Cerebellar nuclear complex (tissue), 1 donor: Measurements from ENCODE around the gene SCN1A.
"Not testable (repeated sequence)": the region's sequence is repeated elsewhere in the genome, so short reads cannot be mapped to it uniquely, and the experiment has no call there.

Experiments used
- DNase-seq, 2 experiments: peaks; one replicate each; lab custom pipeline; 2025; lab: John Stamatoyannopoulos, UW

SCN1A gene

GRCh38 chr2:166127217-166128155 is at the start of gene SCN1A:
Gene SCN1A, minus strand, starts transcription at chr2:166128020. Its CDS starts 54,399 bp downstream, at chr2:166073621.
- DNase-seq, result peak in 1 of 2 experiments; percentile 42

GRCh38 chr2:166173263-166173662 is 45.4 kb upstream of the SCN1A start:
- DNase-seq, result no peak

- no peak for DNase-seq
These were observed 43.4 kb upstream of the SCN1A start for GRCh38 chr2:166171216-166171615.

GRCh38 chr2:166170356-166170755 is 42.5 kb upstream of the SCN1A start:
- no peak for DNase-seq

DNA sequence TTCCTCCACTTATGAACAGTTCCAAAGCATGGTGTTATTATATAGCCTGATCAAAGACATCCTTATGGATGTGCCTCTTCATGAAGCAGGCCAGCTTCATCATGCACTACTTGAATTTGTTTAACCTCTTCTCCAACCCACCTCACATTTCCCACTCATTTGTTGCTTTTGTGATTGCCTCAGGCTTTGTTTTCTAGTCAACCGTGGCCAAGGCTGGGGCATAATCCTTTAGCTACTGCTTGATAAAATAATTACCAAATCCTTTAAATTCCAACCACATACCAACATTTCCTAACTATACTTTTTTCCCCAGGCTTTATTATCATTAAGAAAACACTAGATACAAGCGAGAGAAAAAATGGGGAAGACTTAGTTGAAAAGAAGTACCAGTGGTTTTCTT is 39.6 kb upstream of the SCN1A start:
- DNase-seq, result no peak

DNA sequence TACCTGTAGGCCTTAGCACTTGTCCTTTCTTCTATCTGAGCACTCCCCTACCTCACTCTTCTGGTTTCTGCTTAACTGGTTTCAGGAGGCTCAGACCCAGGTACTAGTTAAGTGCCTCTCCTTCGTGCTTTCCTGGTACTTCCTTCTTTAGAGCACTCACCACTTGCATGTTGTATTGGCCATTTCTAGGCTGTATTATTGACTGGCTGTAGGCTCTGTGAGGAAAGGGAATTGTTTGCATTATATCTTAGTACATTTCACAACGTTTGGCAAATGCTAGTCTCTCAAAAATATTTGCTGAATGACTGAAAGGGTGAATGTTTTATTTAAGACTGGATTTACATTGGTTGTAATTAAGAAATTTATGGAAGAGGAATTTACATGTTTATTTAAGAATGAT is 36.0 kb upstream of the SCN1A start:
- DNase-seq, result no peak

GRCh38 chr2:166158546-166158945 is 30.7 kb upstream of the SCN1A start:
- DNase-seq, result no peak

DNA sequence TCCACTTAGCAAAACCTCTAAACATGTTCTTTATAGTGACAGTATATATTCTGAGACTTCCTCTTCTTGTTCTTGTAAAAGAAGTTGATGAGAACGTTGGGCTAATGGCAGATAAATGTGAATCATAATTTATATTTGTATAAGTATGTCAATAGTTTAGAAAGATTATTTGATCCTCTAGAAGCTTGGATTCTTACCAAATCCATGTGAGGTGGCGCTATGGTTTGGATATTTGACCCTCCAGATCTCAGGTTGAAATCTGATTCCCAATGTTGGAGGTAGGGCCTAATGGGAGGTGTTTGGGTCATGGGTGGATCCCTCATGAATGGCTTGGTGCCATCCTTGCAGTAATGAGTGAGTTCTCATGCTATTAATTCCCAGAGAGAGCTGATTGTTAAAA is 29.8 kb upstream of the SCN1A start:
- no peak for DNase-seq

DNA sequence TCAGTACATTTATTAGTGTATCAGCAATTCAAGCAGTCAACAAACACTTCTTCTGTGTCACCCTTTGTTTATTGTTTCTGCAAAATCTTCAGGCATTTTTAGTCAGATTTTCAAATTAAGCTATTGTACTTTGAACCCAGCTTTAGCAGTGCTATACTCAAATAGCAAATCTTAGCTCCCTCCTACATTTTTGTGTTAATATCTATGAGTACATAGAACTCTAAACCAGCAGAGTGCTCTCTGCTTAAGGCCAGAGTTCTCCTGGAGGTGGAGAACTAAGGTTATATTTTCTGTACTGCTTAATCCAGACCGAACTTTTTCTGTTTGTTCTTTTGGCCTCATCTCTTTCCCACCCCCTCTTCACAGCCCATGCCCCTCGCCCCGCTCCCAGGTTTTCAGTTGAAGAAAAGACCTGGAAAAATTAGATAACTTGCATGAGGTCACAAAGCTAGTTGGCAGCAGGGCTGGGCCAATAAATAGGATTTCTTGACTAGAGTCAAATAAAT is 29.2 kb upstream of the SCN1A start:
- DNase-seq, result no peak

DNA sequence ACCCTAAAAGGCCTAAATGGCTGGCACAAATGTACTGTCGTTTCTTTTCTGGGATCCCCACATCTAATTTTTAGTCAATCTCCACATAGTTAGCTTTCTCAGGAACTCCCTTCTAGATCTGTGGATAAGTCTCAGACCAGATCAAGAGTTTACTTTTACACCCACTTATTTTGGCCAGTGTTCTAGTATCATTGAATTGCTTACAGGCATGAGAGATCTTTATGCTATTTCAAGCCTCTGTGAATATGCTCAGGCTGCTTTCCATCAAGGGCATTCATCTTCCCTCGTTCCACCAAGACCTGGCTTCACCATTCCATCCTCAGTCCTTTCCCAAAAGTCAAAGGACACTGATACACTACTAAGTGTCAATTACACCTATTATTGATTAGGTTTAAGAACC is 27.8 kb upstream of the SCN1A start:
- no peak for DNase-seq

GRCh38 chr2:166154685-166155338 is 27.0 kb upstream of the SCN1A start:
- no peak for DNase-seq

DNA sequence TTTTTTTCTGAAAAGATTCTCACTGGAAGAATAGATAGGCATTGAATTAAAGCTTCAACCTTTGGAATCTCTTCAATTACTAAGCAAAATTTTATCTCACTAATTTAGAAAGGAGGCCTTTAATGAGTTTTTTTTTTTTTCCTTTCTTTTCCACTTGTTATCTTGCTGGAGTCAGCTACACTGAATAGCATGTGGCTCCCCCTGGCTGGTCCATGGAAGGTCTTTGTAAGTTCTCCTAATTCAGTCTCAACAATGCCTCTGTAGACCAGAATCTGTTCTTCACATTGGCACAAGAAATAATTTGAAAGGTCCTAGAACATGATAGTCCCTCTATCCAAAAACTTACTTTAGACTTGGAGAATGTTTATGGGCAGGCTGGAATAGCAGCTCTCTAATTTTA is 24.2 kb upstream of the SCN1A start:
- DNase-seq, result no peak

- no peak for DNase-seq
These were observed 20.9 kb upstream of the SCN1A start for GRCh38 chr2:166148500-166149400.

- DNase-seq, result no peak
These were observed 20.1 kb upstream of the SCN1A start for GRCh38 chr2:166147883-166148282.

GRCh38 chr2:166144071-166144470 is 16.3 kb upstream of the SCN1A start:
- DNase-seq, result no peak

DNA sequence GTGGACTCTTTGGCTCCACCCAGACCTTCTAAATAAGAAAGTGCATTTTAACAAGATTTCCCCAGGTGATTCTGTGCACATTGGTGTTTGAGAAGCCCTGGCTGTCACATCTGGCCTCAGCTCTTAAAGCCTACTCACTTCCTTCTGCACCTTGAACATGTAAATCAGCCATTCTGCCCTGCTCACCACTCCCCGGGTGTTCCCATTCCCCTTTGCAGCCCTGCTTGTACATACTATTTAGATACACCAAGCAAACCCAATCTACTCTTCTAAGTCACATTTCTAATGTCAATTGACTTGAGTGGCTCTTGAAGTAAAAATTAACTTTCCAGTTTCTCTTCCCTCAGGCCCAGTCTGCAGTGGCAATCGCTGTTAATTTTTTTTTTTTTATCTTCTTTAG is 13.1 kb upstream of the SCN1A start:
- no peak for DNase-seq

DNA sequence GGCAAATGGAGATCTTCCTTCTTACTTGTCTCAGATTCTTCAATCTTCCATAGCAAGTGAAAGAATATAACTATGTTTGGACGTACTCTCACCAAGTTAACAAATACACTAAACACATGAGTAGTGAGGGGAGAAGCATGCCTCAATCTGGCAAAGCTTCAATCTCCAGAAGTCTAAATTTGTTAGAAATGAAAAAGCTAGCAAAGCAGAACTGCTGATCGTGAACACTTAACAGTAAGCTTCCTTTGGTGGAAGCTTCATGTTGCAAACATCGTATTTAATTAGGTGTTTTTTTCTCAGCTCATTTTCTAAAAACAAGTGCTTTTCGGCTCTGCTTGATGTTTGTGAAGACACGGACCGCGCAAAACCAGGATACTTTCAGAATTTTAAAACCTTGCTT is 12.7 kb upstream of the SCN1A start:
- DNase-seq, result no peak

GRCh38 chr2:166139479-166139878 is 11.7 kb upstream of the SCN1A start:
- DNase-seq, result not testable (repeated sequence)

GRCh38 chr2:166138667-166139066 is 10.8 kb upstream of the SCN1A start:
- no peak for DNase-seq

GRCh38 chr2:166138144-166138543 is 10.3 kb upstream of the SCN1A start:
- DNase-seq, result no peak

- no peak for DNase-seq
These were observed 9.5 kb upstream of the SCN1A start for GRCh38 chr2:166137331-166137730.

GRCh38 chr2:166135849-166136258 is 8.0 kb upstream of the SCN1A start:
- no peak for DNase-seq
